ENCODE results near the gene NAA20.
A peak's percentile ranks its signal among the peaks of the same experiment; 100 is the strongest.

Gene NAA20, protein sequence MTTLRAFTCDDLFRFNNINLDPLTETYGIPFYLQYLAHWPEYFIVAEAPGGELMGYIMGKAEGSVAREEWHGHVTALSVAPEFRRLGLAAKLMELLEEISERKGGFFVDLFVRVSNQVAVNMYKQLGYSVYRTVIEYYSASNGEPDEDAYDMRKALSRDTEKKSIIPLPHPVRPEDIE

DNA sequence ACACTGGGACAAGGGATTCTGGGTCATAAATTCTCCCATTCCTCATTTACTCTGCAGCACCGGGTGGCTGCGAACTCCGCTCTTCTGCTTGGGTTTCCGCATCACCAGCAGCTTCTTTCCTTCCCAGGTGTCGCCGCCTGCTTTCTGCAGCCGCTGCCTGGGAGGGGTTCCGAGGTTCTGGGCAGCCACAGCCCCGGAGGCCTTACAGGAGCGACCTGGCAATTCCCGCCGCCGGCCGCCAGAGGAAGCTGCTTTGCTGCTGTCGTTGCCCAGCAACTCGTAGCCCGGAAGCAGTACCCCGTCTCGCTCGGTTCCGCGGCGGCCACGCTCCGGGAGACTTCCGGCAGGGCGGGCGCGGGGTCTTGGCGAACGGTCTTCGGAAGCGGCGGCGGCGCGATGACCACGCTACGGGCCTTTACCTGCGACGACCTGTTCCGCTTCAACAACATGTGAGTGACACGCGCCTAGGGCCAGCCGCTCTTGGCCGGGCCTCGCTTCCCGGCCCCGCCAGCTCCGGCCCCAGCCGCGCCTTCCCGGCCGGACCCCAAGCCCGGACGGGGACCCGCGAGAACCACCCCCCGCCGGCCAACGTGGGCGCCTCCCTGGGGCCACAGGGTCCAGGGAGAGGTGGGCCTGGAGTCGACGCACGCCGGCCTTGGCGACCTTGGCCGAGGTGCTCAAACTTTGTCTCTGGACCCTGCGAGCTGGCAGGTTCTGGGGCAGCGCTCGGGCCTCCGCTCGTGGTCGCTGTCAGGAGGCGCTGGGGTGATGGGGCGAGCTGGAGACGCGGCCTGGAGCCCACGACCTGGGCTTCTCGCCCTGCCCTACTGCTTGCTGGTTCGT lies at the start of gene NAA20:
TSS of gene NAA20 (plus strand) at position 362 of the 843 bp plus-strand sequence. CDS start at position 397, 35 bp downstream.
- peak; percentile 79 for DNase-seq (ENCODE audit: low read depth in 2 of 3, low spot score in 2 of 3)

DNA sequence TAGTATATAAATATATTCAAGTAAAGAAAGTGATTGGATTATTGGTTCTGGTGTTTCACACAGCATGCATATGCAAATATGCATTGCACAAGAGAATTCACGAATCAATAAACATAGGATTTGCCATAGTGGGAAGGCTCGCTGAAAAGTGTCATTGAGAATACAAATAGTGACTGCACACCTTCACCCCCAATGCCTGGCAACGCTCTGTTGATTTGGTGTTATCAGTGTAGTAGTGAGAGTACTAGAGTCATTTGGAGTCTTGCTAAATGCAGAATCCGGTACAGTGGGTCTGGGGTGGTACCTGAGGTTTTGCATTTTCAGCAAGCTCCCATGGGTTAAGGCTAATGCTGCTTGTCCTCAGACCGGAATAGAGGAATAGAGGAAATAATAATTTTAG lies 49.7 kb upstream of the NAA20 start:
- no peak for DNase-seq (ENCODE audit: low read depth in 2 of 3, low spot score in 2 of 3)

DNA sequence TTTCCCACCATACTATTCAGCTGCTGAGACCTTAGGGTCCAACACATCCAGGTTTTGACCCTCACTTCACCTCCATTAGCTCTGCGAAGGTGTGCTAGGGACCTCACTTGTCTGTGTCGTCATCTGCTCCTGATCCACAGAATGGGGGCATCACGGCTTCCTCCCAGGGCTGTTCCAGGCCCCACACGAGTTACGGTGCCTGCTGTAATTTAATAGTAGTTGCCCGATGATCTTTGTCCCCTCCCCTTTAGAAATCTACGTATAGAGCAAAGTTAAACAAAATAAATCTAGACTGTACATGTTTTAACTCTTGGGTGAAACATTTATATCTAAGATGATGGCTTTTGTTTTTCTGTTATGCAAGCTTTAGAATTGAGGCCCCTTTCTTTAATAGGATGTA lies 49.1 kb upstream of the NAA20 start:
- no peak for DNase-seq (ENCODE audit: low read depth in 2 of 3, low spot score in 2 of 3)

DNA sequence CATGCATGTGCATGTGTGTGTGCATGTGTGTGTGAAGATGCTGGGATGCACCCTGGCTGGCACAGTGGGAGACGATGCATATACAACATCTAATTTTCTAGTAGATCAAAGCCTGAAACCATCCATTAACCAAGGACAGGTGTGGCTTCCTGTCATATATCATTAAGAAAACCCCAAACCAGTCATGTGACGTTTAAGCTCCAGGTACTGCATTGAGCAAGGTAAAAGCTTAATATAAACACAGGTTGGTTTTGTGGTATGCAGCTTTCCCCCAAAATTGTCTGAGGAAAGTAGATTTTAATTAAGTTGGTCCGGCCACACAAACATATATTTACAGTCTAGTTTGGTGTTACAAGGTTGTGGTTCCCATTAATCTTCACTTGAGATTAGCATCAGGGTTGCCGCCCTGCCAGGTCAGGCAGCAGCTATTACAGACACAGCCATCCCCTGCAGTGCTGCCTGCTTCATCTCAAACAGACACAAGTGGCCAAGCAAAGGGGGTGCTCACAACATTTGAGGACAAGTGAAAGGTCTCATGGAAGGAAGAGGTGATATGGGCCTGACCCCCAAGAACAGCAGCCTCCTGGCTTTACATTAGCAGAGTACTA lies 48.6 kb upstream of the NAA20 start:
- DNase-seq (ENCODE audit: low read depth in 2 of 3, low spot score in 2 of 3), result no peak

DNA sequence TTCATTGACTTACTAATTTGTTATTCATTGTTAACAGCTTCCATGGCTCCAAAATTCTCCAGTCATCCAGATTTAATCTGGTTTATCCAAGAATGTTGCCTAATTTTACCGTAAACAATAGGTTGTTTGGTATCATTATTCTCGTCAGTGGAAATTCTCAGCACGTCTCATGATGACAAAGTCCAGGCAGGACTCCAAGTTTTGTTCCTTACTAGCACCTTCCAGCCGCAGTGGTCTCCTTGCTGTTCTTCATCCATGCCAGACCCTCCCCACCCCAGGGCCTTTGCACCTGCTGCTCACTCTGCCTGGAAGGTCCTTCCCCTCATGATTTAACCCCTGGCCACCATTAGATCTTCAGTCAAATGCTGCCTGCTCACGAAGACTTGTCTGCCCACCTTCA lies 48.1 kb upstream of the NAA20 start:
- no peak for DNase-seq (ENCODE audit: low read depth in 2 of 3, low spot score in 2 of 3)

DNA sequence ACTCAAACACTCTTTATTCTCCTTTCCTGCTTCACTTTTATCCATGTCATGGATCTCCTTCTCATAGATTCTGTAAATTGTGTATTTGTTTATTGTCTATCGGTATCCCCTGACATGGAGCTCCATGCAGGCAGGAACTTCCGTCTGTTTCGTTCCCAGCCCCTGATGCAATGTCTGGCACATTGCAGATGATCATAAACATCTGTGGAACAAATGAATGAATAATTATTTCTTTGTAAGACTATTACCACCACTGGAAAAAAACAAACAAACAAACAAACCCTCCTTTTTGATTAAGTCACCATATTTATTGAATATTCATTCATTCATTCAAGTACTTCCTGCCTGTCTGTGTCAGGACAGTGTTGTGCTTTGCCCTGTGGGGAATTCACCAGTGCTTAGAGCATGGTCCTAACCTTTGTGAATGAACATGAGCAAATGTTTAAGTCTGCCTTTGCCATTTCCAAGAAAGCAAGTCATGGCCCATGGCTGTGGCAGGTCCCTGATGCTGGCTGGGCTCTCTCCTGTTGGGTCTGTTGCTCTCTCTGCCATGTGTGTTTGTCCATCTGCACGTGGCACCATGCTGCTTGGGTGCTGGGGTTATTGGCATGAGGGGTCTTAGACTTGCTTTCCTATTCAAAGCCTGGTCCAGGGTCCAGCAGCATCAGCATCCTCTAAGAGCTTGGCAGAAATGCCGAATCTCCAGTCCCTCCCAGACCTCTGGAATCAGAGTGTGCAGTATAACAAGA lies 47.5 kb upstream of the NAA20 start:
- no peak for DNase-seq (ENCODE audit: low read depth in 2 of 3, low spot score in 2 of 3)

DNA sequence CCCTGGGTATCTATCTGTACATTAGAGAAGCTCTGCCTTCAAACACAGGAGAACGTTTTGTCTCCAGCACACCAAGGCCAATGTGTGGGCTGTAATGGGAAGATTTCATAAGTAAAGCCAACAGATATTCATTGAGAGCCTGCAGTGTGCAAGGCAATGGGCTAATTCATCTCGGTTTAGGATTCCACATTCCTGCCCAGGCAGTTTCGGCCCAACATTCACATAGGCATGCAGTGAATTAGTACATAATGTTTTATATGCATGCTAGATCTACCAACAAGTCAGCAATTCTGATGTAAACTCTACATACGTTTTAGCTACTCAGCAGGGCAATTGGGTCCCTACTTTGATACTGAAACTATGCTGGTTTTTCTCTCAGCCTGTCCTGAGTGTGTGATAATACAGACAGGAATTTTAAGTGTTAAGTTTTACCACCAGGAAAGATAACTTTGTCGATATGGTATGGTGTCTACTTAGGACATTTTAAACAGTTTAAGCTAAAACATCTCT lies 46.9 kb upstream of the NAA20 start:
- no peak for DNase-seq (ENCODE audit: low read depth in 2 of 3, low spot score in 2 of 3)

DNA sequence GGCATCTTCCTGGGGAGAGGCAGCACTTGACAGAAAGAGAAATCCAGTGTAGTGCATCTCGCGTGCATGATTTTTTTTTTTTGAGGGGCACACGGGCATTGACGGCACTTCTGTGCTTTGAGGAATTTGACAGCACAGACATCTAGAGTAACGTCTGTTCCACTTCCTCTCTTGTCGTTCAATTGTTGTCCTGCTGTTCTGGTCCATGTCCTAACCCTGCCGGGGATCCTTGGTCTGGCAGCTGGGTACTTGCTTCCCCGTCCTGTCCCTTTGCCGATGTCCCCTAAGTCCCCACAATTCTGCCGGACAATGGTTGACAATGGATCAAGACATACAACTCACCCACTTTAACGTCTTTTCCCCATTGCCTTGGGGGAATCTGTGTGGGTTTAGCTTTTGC lies 46.0 kb upstream of the NAA20 start:
- DNase-seq (ENCODE audit: low read depth in 2 of 3, low spot score in 2 of 3), result no peak

DNA sequence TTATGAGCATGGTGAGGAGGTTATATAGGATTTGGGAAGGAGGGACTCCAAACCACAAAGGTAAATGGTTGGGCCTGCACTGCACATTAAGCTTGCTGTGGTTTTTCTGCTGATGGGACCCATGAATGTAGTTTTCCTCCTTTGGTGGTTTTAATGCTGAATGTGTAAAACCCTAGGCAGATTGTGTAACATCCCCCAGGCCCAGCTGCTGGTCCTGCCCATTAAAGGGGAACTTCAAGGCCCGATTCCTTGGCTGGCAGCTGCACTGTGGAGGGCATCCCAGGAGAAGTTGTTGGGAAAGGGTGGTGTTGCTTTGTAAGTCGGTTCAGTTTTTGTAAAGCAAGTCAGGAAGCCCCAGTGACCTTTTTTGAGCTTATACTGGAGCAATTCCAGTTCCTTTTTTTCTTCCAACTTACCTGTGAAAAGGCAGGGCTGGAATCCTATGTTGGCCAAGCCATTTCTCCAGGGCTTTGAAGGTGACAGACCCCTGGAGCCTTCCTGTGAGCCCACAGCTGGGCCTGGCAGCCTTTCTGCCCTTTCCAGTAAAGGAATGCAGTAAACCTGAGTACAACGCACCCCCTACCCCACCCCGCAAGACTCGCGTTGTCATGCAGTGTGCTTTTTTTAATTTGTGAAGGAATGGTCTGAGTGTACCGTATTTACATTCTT lies 43.1 kb upstream of the NAA20 start:
- no peak for DNase-seq (ENCODE audit: low read depth in 2 of 3, low spot score in 2 of 3)

DNA sequence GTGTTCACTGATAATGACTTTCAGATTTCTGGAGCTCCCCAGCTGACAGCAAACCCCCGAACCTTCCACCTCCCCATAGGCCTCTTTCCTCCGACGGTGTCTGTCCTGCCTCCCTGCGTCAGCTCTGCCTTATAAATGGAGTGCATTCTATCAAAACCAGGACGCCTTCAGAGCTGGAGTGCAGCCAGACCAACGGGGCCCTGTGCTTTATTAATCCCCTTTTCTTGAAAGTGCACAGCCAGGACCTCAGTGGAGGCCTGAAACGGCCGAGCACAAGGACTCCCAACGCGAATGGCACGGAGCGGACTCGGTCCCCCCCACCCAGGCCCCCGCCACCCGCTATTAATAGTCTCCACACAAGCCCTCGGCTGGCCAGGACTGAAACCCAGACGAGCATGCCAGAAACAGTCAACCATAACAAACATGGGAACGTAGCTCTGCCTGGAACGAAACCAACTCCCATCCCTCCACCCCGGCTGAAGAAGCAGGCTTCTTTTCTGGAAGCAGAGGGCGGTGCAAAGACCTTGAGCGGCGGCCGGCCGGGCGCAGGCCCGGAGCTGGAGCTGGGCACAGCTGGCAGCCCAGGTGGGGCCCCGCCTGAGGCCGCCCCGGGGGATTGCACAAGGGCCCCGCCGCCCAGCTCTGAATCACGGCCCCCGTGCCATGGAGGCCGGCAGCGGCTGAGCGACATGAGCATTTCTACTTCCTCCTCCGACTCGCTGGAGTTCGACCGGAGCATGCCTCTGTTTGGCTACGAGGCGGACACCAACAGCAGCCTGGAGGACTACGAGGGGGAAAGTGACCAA lies 42.3 kb upstream of the NAA20 start:
- DNase-seq (ENCODE audit: low read depth in 2 of 3, low spot score in 2 of 3), result no peak

DNA sequence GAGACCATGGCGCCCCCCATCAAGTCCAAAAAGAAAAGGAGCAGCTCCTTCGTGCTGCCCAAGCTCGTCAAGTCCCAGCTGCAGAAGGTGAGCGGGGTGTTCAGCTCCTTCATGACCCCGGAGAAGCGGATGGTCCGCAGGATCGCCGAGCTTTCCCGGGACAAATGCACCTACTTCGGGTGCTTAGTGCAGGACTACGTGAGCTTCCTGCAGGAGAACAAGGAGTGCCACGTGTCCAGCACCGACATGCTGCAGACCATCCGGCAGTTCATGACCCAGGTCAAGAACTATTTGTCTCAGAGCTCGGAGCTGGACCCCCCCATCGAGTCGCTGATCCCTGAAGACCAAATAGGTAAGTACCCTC lies 41.7 kb upstream of the NAA20 start:
- no peak for DNase-seq (ENCODE audit: low read depth in 2 of 3, low spot score in 2 of 3)

DNA sequence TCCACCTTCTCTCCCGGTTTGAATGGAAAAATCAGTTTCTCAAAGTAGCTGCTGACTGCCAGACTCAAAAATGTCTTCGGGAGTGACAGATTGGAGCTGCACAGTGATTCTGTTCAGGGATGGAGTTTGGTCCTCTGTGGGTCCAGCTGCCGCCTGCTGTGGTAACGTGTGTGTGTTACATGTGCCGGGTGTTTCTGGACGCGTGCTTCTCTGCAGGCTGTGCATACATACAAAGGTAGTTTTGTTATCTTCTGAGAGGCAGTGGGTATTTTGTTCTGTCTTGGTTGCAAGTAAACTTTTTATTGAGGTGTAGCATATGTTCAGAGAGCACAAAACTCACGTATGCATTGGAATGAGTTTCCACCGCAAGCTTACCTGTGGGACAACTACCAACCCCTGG lies 41.3 kb upstream of the NAA20 start:
- DNase-seq (ENCODE audit: low read depth in 2 of 3, low spot score in 2 of 3), result no peak

DNA sequence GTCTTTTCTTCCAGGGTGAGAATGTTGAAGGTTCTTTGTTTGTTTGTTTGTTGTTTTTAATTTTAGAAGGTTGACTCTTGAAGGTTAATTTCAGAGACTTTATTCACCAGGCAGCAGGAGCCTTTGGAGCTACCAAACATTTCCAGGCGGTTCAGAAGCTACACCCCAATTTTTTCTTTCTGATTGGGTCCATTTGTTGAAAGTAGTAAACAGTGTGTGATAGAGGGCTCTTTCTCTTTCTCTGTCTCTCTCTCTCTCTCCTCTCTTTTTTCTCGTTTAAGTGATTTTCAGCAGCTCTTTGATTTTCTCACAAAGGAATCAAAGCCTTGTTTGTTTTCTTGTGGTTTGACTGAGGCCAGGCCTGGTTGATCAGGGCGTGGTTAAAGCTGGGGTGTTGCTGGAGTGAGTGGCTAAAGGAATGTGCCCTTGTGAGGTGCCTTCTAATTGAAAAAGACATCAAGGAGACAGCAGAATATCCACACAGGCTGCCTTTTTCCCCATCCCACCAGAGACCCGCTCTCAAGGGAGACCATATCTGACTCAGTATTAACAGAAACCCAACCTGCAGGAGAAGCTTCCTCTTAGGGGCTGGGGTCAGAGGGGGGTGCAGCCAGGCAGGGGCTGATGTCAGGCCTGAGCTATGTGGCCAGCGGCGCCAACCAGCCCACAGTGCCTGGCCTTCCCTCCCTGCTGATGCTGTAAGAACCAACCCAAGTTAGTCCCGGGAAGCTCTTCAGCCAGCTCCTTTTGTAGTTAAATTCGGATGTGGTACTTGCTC lies 40.4 kb upstream of the NAA20 start:
- DNase-seq (ENCODE audit: low read depth in 2 of 3, low spot score in 2 of 3), result no peak

DNA sequence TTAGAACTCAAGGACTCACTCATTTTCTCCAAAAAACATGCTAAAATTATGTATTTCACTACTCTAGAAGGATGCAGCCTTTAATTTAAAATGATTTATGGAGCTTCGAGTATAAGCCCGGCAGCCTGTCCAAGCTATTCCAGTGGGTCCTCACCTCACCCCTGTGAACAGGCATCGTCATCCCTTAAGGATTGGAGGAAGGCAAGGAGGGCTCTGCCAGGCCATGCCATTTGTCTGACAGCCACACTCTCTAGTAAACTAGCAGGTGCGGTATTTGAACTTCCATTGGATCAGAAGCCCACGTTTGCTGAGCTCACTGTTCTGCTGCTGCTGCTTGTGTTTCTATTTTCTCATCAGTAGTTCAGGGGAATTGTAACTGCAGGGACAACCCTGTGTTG lies 39.8 kb upstream of the NAA20 start:
- no peak for DNase-seq (ENCODE audit: low read depth in 2 of 3, low spot score in 2 of 3)

DNA sequence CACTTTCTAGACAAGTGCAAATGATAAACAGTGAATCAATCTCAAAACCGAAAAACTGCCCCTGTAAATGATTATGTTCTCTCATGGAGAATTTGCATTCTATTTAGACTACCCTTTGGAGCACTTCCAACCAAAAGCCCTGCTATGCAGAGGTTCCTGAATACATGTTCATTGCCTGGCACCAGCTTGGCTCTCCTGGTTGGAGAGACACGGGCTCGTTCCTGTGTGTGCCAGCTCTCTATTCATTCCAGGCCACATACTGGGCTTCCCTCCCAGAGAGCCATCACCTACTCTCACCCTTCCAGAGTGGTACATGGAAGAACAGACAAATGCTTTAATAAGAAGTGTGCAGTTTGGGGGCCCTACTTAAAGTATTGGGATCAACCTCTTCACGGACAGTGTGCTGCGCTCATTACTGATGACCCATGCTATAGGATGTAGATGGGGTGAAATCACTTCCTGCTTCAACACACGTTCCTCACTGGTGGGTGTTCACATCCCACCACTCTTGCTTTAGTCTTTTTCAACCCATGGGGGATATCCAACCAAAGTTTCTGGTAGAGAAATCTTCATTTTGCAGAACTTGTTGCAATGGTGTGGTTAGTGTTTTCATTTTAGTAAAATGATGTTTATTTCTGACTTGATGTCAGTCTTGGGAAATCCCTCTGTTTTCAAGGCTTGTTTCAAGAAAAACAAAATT lies 38.5 kb upstream of the NAA20 start:
- DNase-seq (ENCODE audit: low read depth in 2 of 3, low spot score in 2 of 3), result no peak

DNA sequence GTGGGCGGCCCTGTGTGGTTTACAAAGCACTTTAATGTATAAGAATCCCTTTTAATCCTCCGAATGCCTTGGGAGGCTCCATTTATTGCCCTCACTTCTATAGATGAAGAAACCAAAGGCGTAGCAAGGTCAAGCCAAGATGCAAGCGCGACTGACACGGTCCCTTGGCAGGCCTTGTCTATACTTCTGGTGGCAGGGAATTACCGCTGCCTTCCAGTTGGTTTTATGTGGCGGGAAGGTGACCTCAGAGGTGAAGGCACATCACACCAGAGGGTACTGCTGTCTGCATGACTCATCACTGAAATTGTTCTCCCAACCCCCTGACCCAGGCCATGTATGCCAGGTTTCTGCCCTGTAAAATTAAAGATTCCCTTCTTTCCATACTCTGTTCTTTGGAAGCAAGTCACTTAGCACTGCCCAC lies 36.1 kb upstream of the NAA20 start:
- DNase-seq (ENCODE audit: low read depth in 2 of 3, low spot score in 2 of 3), result no peak

DNA sequence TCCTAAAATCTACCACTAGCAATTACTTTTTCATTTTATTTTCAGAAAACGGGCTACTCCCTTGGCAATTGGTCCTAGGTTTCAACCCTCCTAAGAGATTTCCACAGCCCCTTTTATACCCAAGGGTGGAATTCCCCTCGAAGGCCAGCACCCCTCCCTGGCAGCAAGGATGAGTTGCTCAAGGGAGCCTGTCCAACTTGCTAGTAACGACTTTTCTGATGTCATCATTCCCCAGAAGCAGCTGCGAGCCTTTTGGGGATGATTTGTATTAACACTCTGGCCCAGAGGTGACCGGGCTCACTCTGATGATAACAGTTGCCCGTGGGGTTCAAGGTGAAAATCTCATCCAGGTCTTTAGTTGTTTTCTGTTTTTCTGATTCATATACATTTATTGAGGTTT lies 30.7 kb upstream of the NAA20 start:
- no peak for DNase-seq (ENCODE audit: low read depth in 2 of 3, low spot score in 2 of 3)

DNA sequence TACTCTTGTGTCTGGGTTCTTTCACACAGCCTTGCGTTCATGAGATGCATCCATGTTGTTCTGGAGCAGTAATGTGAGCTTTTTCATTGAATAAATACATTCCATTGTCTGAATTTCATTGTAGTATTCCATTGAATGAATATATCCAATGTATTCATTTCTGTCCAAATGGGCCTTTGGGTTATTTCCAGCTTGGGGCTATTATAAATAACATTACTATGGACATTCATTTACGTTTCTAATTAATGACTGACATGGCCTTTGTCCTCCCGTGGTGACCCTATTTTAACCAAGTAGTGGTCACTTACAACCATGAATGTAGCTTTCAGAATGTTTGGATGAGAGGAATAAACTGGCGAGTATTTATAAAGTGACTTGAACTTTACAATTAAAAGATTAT lies 30.1 kb upstream of the NAA20 start:
- no peak for DNase-seq (ENCODE audit: low read depth in 2 of 3, low spot score in 2 of 3)

DNA sequence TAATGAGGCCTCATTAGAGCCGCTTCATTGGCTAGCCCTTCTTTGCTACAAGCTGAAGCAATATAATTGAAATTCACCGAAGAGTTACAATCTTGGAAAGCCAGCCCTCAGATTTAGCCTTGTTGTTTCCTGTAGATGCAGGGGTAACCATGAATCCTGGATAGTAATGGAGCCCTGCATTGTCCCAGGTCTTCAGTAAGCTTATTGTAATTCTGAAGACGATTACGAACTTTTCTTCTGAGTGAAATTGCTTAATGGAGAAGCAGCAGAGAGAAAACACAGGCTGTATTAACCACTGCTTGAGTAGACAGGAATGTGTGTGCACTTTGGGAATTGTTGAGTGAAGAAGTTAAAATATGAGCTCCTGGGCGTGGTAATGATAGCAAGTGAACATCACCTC lies 26.3 kb upstream of the NAA20 start:
- DNase-seq (ENCODE audit: low read depth in 2 of 3, low spot score in 2 of 3), result no peak
